Body of pancreas (tissue), 4 donors: ENCODE measurements around the gene MGMT. TPM values are rescaled to one million over a fixed set of nuclear protein-coding genes. Genes with fewer than 3 reads are reported as not detected.

Experiments
- ATAC-seq: fragments of 150-250 bp; one replicate; pipeline ENCODE4 v1.9.1; 2016
- DNase-seq, 4 donors: peaks; one replicate each; pipeline ENCODE4 v3.0.0-alpha.2; 2019
- H3K27ac ChIP-seq, 4 donors: fragments of 200-600 bp; sonication (generic); 1 replicate in 3 of 4; 2 replicates in 1 of 4; pipeline versions ENCODE4 v1.5.1 to v1.6.1; 2016 to 2019; ENCODE audit warnings: mild to moderate bottlenecking in 1 of 4, mixed read lengths in 1 of 4, moderate library complexity in 1 of 4
- H3K27me3 ChIP-seq, 2 donors: fragments of 200-600 bp; sonication (generic); one replicate each; pipeline ENCODE4 v1.6.0; 2016; ENCODE audit warnings: mild to moderate bottlenecking in 1 of 2
- H3K36me3 ChIP-seq, 2 donors: fragments of 200-600 bp; sonication (generic); replicated peaks in 1 of 2; 2 replicates each; pipeline ENCODE4 v1.5.1; 2016; ENCODE audit warnings: low read depth in 2 of 2; ENCODE audit not compliant: insufficient read depth in 1 of 2
- H3K4me1 ChIP-seq: fragments of 200-600 bp; sonication (generic); one replicate; pipeline ENCODE4 v1.6.0; 2016
- H3K4me3 ChIP-seq, 2 donors: fragments of 200-600 bp; sonication (generic); 1 replicate in 1 of 2; 2 replicates in 1 of 2; pipeline ENCODE4 v1.5.1; 2016 to 2019
- H3K9me3 ChIP-seq, 3 donors: fragments of 200-600 bp; sonication (generic); 1 replicate in 2 of 3; 2 replicates in 1 of 3; pipeline ENCODE4 v1.5.1; 2016
- CTCF ChIP-seq, 7 experiments: fragments of 450-650 bp in 4 of 7; fragments of 200-600 bp in 3 of 7; sonication (generic) in 3 of 7; IDR thresholded peaks; one replicate each; pipeline ENCODE4 v1.5.1; 2016 to 2019; ENCODE audit warnings: antibody characterized with exemption in 7 of 7
- POLR2A ChIP-seq, 3 donors: fragments of 450-650 bp; IDR thresholded peaks; one replicate each; pipeline ENCODE4 v1.6.1; 2016; ENCODE audit warnings: antibody characterized with exemption in 3 of 3, mild to moderate bottlenecking in 2 of 3
- WGBS, 2 donors: methylation state at CpG; one replicate each; pipeline ENCODE4 v1.1.5; 2017; 5-methylcytosine and 5-hydroxymethylcytosine counted together
- intact Hi-C: fragments of 100-400 bp; cut with DNase I; formaldehyde crosslinking; loops from one replicate; pipeline ENCODE4 v1.15.1; 2023
- total RNA-seq, 2 donors: library from RNA; depleted of rRNA; stranded (reverse); fragments of >200 nt; gene quantifications; one replicate each; pipeline ENCODE4 v1.1.0, GENCODE V29; 2016

The MGMT gene
- total RNA-seq, 2 donors from 2014 or later = 13.7 to 25.4 TPM

GRCh38 chr10:129448539-129448938 lies 18.5 kb upstream of the MGMT start:
- 80 to 81% methylated on average over 5 of the region's 5 CpGs for WGBS, 2 donors
- no peak overlapping the region for H3K27ac ChIP-seq
- intact Hi-C loops = no loop called here
- no peaks in the 10 kb centered on the region for H3K27me3 ChIP-seq
- no peaks in the 10 kb centered on the region for H3K4me1 ChIP-seq
- ATAC-seq (no peak), DNase-seq (no peak)
- H3K4me3 ChIP-seq = no peak overlapping the region
- TF ChIP-seq POLR2A (IDR thresholded peaks at IDR 0.05) (no peak), CTCF (IDR thresholded peaks at IDR 0.05) (no peak)
- H3K36me3 ChIP-seq = no peaks in the 10 kb centered on the region
- no peaks in the 10 kb centered on the region for H3K9me3 ChIP-seq

GRCh38 chr10:129449893-129450292 lies 17.1 kb upstream of the MGMT start:
- Histone ChIP-seq H3K27ac (no peak overlapping the region), H3K4me1 (no peaks in the 10 kb centered on the region), H3K4me3 (no peak overlapping the region), H3K9me3 (no peaks in the 10 kb centered on the region), H3K27me3 (no peaks in the 10 kb centered on the region), H3K36me3 (no peaks in the 10 kb centered on the region)
- TF ChIP-seq POLR2A (IDR thresholded peaks at IDR 0.05) (no peak), CTCF (IDR thresholded peaks at IDR 0.05) (no peak)
- DNase-seq (no peak), ATAC-seq (no peak)
- WGBS, 2 donors = 52 to 73% methylated on average over 2 of the region's 2 CpGs
- intact Hi-C loops = no loop called here

GRCh38 chr10:129450391-129450790 lies 16.6 kb upstream of the MGMT start:
- TF ChIP-seq POLR2A (IDR thresholded peaks at IDR 0.05) = no peak
- no peak for TF ChIP-seq CTCF (IDR thresholded peaks at IDR 0.05)
- DNase-seq (no peak), ATAC-seq (no peak)
- H3K4me1 ChIP-seq = no peaks in the 10 kb centered on the region
- intact Hi-C loops = no loop called here
- no peaks in the 10 kb centered on the region for H3K36me3 ChIP-seq
- no peak overlapping the region for H3K4me3 ChIP-seq
- WGBS, 2 donors = 60 to 70% methylated on average over 3 of the region's 3 CpGs
- H3K27ac ChIP-seq = no peak overlapping the region
- H3K9me3 ChIP-seq = no peaks in the 10 kb centered on the region
- H3K27me3 ChIP-seq = no peaks in the 10 kb centered on the region

GRCh38 chr10:129455625-129456024 lies 11.4 kb upstream of the MGMT start:
- no peak for DNase-seq
- Histone ChIP-seq H3K4me3 (no peak overlapping the region), H3K9me3 (no peaks in the 10 kb centered on the region), H3K36me3 (no peaks in the 10 kb centered on the region), H3K4me1 (no peaks in the 10 kb centered on the region), H3K27me3 (no peaks in the 10 kb centered on the region), H3K27ac (no peak overlapping the region)
- intact Hi-C loops = no loop called here
- TF ChIP-seq CTCF (IDR thresholded peaks at IDR 0.05) = no peak
- TF ChIP-seq POLR2A (IDR thresholded peaks at IDR 0.05) = no peak
- WGBS, 2 donors = 57% methylated on average over 6 of the region's 6 CpGs
- no peak for ATAC-seq

- Histone ChIP-seq H3K4me1 (no peaks in the 10 kb centered on the region), H3K27ac (no peak overlapping the region), H3K9me3 (no peaks in the 10 kb centered on the region), H3K4me3 (no peak overlapping the region), H3K36me3 (no peaks in the 10 kb centered on the region), H3K27me3 (no peaks in the 10 kb centered on the region)
- TF ChIP-seq CTCF (IDR thresholded peaks at IDR 0.05) (no peak), POLR2A (IDR thresholded peaks at IDR 0.05) (no peak)
- DNase-seq = no peak
- intact Hi-C loops = no loop called here
- ATAC-seq = no peak
- WGBS, 2 donors = 75 to 85% methylated on average over 10 of the region's 10 CpGs
Observed at GRCh38 chr10:129459762-129460539, 7.1 kb upstream of the MGMT start.
